Mesenteric fat pad (tissue), 1 donor: ENCODE data around the gene PLEKHG2. TPM values are rescaled to one million over a fixed set of nuclear protein-coding genes. Genes with fewer than 3 reads are reported as not detected.

Source experiments
- DNase-seq: peaks from one replicate; pipeline ENCODE4 v3.0.0-alpha.2; 2020; ENCODE audit warnings: low spot score
- total RNA-seq: library from RNA; stranded (reverse); fragmentation: NEBNext Ultra II Directional; extraction: Animal tissue kit (Norgen Biotek cat#: 25700); gene quantifications from one replicate; pipeline ENCODE4 v1.2.1, GENCODE V29; 2021
- donor health status: DM: yes; HTN: yes; CAD: no.

PLEKHG2 gene
- total RNA-seq, 1 donor from 2014 or later = 56.4 TPM

GRCh38 chr19:39415111-39416046 lies 2.9 kb downstream of the PLEKHG2 start:
- no peak for DNase-seq

GRCh38 chr19:39416152-39417120 lies 4.0 kb downstream of the PLEKHG2 start:
- DNase-seq = no peak

DNA sequence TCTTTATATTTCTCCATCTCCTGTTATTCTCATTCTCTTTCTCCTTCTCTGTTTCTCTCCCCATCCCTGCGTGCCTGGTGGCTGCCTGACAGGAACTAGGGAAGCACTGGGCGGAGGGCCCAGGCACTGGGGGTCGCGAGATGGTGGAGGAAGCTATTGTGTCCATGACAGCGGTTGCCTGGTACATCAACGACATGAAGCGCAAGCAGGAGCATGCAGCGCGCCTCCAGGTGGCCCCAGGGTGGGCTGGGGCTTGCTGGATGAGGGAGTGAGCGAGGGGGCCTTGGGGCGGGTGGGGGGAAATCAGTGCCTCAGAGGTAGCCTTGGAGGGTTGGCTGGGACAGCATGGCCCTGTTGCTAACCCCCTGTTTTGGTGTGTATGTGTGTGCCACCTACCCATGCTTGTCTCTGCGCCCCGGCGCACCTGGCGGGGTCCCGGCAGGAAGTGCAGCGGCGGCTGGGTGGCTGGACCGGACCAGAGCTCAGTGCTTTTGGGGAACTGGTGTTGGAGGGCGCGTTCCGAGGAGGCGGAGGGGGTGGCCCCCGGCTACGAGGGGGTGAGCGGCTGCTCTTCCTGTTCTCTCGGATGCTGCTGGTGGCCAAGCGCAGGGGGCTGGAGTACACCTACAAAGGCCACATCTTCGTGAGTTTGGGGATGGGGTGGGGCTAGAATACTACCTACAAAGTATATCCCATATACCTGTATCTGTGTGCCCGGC lies 5.2 kb downstream of the PLEKHG2 start:
- DNase-seq = no peak

DNA sequence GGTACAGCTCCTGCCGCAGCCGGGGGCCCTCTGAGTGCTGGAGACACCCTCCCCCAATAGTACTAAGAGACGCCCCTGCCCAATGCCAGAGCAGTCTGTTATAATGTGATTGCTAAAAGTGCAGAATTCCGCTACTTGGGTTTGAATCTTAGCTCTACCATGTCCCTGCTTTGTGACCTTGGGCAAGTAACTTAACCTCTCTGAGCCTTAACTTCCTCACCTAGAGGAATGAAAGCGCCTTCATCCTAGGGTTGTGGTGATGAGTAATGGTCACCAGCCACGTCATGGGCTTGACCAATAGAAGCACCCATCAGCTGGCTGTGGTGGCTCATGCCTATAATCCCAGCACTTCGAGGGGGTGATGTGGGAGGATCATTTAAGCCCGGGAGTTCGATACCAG lies 6.5 kb downstream of the PLEKHG2 start:
- no peak for DNase-seq

- DNase-seq = no peak
Observed at GRCh38 chr19:39420769-39421168, 8.3 kb downstream of the PLEKHG2 start.

- DNase-seq = no peak
Observed at GRCh38 chr19:39422020-39422419, 9.6 kb downstream of the PLEKHG2 start.

DNA sequence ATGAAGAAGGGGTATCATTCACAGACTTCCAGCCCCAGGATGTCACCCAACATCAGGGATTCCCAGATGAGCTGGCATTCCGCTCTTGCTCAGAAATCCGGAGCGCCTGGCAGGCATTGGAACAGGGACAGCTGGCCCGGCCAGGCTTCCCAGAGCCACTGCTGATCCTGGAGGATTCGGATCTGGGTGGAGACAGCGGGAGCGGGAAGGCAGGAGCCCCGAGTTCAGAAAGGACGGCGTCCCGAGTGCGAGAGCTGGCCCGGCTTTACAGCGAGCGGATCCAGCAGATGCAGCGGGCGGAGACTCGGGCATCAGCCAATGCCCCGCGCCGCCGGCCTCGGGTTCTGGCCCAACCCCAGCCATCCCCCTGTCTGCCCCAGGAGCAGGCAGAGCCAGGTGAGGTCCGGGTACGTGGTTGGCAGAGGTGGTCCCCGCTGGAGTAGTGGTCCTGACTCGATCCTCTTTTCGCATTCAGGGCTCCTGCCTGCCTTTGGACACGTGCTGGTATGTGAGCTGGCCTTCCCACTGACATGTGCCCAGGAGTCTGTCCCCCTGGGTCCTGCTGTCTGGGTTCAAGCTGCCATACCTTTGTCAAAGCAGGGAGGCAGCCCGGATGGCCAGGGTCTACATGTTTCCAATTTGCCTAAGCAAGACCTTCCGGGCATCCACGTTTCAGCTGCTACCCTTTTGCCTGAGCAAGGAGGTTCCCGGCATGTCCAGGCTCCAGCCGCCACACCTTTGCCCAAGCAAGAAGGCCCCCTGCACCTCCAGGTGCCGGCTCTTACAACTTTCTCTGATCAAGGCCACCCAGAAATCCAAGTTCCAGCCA lies 11.0 kb downstream of the PLEKHG2 start:
- DNase-seq = no peak

GRCh38 chr19:39424934-39425333 lies 12.5 kb downstream of the PLEKHG2 start:
- DNase-seq = no peak

- DNase-seq = no peak
Observed at GRCh38 chr19:39425744-39426143, 13.3 kb downstream of the PLEKHG2 start.

GRCh38 chr19:39426170-39426569 lies 13.7 kb downstream of the PLEKHG2 start:
- DNase-seq = no peak

DNA sequence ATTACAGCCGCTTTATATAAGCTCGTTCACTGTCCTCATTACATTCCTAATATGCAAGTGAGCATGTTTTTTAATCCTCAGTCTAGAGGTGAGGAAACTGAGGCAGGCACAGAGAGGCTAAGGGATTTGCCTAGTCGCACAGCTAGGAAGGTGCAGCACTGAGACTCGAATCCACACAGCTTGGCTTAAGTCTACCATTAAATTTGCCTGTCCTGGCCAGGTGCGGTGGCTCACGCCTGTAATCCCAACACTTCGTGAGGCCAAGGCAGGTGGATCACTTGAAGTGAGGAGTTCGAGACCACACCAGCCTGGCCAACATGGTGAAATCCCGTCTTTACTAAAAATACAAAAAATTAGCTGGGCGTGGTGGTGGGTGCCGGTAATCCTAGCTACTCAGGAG lies 15.2 kb downstream of the PLEKHG2 start:
- no peak for DNase-seq

- DNase-seq = no peak
Observed at GRCh38 chr19:39428283-39429112, 16.0 kb downstream of the PLEKHG2 start.

DNA sequence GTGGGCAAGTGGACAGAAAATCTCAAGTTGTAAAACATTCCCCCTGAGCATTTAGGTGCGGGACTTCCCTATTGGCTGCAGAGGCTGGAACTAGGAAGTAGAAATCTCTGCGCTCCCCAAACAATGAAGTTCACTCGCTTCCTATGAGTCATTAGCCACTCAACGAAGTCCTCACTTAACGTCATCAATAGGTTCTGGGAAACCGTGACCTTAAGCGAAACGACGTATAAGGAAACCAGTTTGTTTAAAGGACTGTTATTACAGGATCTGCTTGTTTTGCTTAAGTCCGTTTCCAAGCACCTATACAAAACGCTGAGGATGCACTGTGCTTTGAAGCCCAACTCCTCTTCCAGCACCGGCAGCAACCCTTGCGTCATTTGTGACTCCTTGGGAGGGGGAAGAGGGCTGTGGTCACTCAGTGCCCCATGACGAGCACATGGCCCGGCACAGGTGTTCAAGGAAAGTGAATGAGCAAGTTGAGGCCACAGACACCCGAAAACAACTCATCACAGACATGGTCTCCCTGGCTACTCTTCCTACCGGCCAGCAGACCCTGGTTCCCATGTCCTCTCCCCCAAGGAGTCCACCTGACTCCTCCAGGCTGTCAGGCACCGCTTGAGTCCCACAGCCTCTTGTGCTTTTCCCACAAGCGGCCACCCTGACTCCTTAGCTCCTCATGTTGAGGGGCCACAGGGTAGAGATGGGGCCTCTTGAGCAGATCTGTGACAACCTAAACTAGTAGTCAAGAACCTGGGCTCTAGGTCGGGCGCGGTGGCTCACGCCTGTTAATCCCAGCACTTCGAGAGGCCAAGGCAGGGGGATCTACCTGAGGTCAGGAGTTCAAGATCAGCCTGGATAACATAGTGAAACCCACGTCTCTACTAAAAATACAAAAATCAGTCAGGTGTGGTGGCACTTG lies 18.5 kb downstream of the PLEKHG2 start:
- DNase-seq = no peak

DNA sequence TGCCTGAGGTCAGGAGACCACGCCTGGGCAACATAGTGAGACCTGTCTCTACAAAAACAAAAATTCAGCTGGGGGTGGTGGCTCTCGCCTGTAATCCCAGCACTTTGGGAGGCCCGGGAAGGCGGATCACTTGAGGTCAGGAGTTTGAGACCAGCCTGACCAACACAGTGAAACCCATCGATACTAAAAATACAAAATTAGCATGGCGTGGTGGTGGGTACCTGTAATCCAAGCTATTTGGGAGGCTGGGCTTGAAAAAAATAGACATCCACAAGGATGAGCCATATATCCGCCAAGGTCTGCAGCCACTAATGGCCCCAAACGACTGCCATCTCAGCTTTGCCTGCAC lies 20.2 kb downstream of the PLEKHG2 start:
- DNase-seq = no peak

- no peak for DNase-seq
Observed at GRCh38 chr19:39433480-39434079, 21.1 kb downstream of the PLEKHG2 start.

GRCh38 chr19:39434123-39435076 lies 21.9 kb downstream of the PLEKHG2 start:
- DNase-seq = no peak
